Small intestine (tissue), 16 donors: ENCODE data around the gene TFF3. TPM values are rescaled to one million over a fixed set of nuclear protein-coding genes. Genes with fewer than 3 reads are reported as not detected.

Experiments used
- DNase-seq, 2 donors: peaks; one replicate each; pipeline versions ENCODE4 v3.0.0 to v3.0.0-alpha.2; 2013
- FAIRE-seq: peaks from 2 replicates; lab custom pipeline; 2012; peaks lifted over from hg19 to GRCh38; lab: Jason Lieb, UNC
- H3K27ac ChIP-seq, 3 donors: one replicate each; pipeline ENCODE4 v1.5.1; 2013; ENCODE audit warnings: low read length in 2 of 3, mild to moderate bottlenecking in 2 of 3, control low read depth in 1 of 3, inconsistent platforms in 1 of 3, low read depth in 1 of 3, moderate library complexity in 1 of 3
- H3K27me3 ChIP-seq, 3 donors: one replicate each; pipeline ENCODE4 v1.6.1; 2013; ENCODE audit warnings: low read length in 3 of 3, inconsistent platforms in 1 of 3; ENCODE audit not compliant: control insufficient read depth in 3 of 3, insufficient read depth in 3 of 3
- H3K36me3 ChIP-seq, 3 donors: one replicate each; pipeline ENCODE4 v1.6.1; 2013; ENCODE audit warnings: low read length in 3 of 3, inconsistent platforms in 1 of 3, low read depth in 1 of 3, mild to moderate bottlenecking in 1 of 3, moderate library complexity in 1 of 3; ENCODE audit not compliant: control insufficient read depth in 3 of 3, insufficient read depth in 2 of 3
- H3K4me1 ChIP-seq, 3 donors: one replicate each; pipeline ENCODE4 v1.6.1; 2013; ENCODE audit warnings: low read length in 2 of 3, inconsistent platforms in 1 of 3, low read depth in 1 of 3, mild to moderate bottlenecking in 1 of 3, moderate library complexity in 1 of 3; ENCODE audit not compliant: control insufficient read depth in 3 of 3, insufficient read depth in 2 of 3
- H3K4me3 ChIP-seq, 3 donors: one replicate each; pipeline ENCODE4 v1.5.1; 2013; ENCODE audit warnings: low read length in 3 of 3, control low read depth in 1 of 3, inconsistent platforms in 1 of 3, low read depth in 1 of 3, mild to moderate bottlenecking in 1 of 3, moderate library complexity in 1 of 3
- H3K9me3 ChIP-seq, 2 donors: one replicate each; pipeline ENCODE4 v1.6.1; 2013; ENCODE audit warnings: low read depth in 1 of 2, low read length in 1 of 2; ENCODE audit not compliant: control insufficient read depth in 2 of 2, insufficient read depth in 1 of 2
- WGBS, 3 donors: extraction: QIAGEN DNeasy Blood & Tissue Kit; methylation state at CpG; one replicate each; pipeline ENCODE4 v1.1.7; 2013; 5-methylcytosine and 5-hydroxymethylcytosine counted together
- long read RNA-seq, 10 donors: transcript quantifications; one replicate each; lab custom pipeline, GENCODE V29; 2026
- polyA plus RNA-seq, 4 donors: library from polyadenylated mRNA; stranded (reverse) in 3 of 4; unstranded in 1 of 4; fragments of 200-250 nt in 3 of 4; fragments of 120-200 nt in 1 of 4; gene quantifications; one replicate each; pipeline versions ENCODE4 v1.2.1 to v1.2.3, GENCODE V29; 2013
- donor health status: healthy with polysubstance abuse.
- donor health status: control.
- donor health status: control.
- donor health status: Bipolar disorder and iron deficiency.
- donor health status: healthy.

The TFF3 gene
- 1,000 to 10,000 TPM in 1 of 4 donors, 100 to 1,000 TPM in 3; 758 to 1,395 (median 912) TPM for polyA plus RNA-seq
- long read RNA-seq, donor 1, transcript TFF3-202 (3 exons, 452 nt): minor isoform, 8 of 2,588 reads
- long read RNA-seq, donor 1, transcript TFF3-204 (3 exons, 1,109 nt): major isoform, 2,190 of 2,588 reads
- long read RNA-seq, donor 1, transcript TFF3-203 (2 exons, 419 nt): minor isoform, 229 of 2,588 reads
- long read RNA-seq, donor 1, partial matches to known transcripts: 88 of 2,588 reads
- long read RNA-seq, donor 1, other reads (novel, unspliced or antisense): 73 of 2,588 reads
- long read RNA-seq, donor 2, transcript TFF3-204 (3 exons, 1,109 nt): major isoform, 212 of 239 reads
- long read RNA-seq, donor 2, transcript TFF3-203 (2 exons, 419 nt): minor isoform, 20 of 239 reads
- long read RNA-seq, donor 2, partial matches to known transcripts: 7 of 239 reads
- long read RNA-seq, donor 2, other reads (novel, unspliced or antisense): 0 of 239 reads
- long read RNA-seq, donor 3, transcript TFF3-204 (3 exons, 1,109 nt): major isoform, 496 of 676 reads
- long read RNA-seq, donor 3, transcript TFF3-203 (2 exons, 419 nt): minor isoform, 87 of 676 reads
- long read RNA-seq, donor 3, partial matches to known transcripts: 76 of 676 reads
- long read RNA-seq, donor 3, other reads (novel, unspliced or antisense): 15 of 676 reads
- long read RNA-seq, donor 4, transcript TFF3-204 (3 exons, 1,109 nt): major isoform, 57 of 70 reads
- long read RNA-seq, donor 4, transcript TFF3-203 (2 exons, 419 nt): minor isoform, 7 of 70 reads
- long read RNA-seq, donor 4, partial matches to known transcripts: 6 of 70 reads
- long read RNA-seq, donor 4, other reads (novel, unspliced or antisense): 0 of 70 reads
- long read RNA-seq, donor 5, transcript TFF3-203 (2 exons, 419 nt): minor isoform, 39 of 269 reads
- long read RNA-seq, donor 5, transcript TFF3-204 (3 exons, 1,109 nt): major isoform, 200 of 269 reads
- long read RNA-seq, donor 5, partial matches to known transcripts: 23 of 269 reads
- long read RNA-seq, donor 5, other reads (novel, unspliced or antisense): 7 of 269 reads
- long read RNA-seq, donor 6, transcript TFF3-203 (2 exons, 419 nt): minor isoform, 68 of 663 reads
- long read RNA-seq, donor 6, transcript TFF3-204 (3 exons, 1,109 nt): major isoform, 556 of 663 reads
- long read RNA-seq, donor 6, partial matches to known transcripts: 20 of 663 reads
- long read RNA-seq, donor 6, other reads (novel, unspliced or antisense): 17 of 663 reads
- long read RNA-seq, donor 7, transcript TFF3-204 (3 exons, 1,109 nt): major isoform, 10 of 12 reads
- long read RNA-seq, donor 7, partial matches to known transcripts: 0 of 12 reads
- long read RNA-seq, donor 7, other reads (novel, unspliced or antisense): 0 of 12 reads
- long read RNA-seq, donor 8, partial matches to known transcripts: 0 of 3 reads
- long read RNA-seq, donor 8, other reads (novel, unspliced or antisense): 0 of 3 reads
- long read RNA-seq, donor 9, transcript TFF3-204 (3 exons, 1,109 nt): major isoform, 220 of 280 reads
- long read RNA-seq, donor 9, transcript TFF3-203 (2 exons, 419 nt): minor isoform, 42 of 280 reads
- long read RNA-seq, donor 9, partial matches to known transcripts: 18 of 280 reads
- long read RNA-seq, donor 9, other reads (novel, unspliced or antisense): 0 of 280 reads
- long read RNA-seq, donor 10, transcript TFF3-204 (3 exons, 1,109 nt): major isoform, 1,484 of 1,733 reads
- long read RNA-seq, donor 10, transcript TFF3-203 (2 exons, 419 nt): minor isoform, 159 of 1,733 reads
- long read RNA-seq, donor 10, transcript TFF3-202 (3 exons, 452 nt): minor isoform, 6 of 1,733 reads
- long read RNA-seq, donor 10, partial matches to known transcripts: 38 of 1,733 reads
- long read RNA-seq, donor 10, other reads (novel, unspliced or antisense): 46 of 1,733 reads

- no peak for FAIRE-seq
These were observed at the start of gene TFF3 for GRCh38 chr21:42315296-42315891. TFF3 (minus strand) TSS chr21:42315409; CDS start chr21:42315374, 35 bp downstream.

GRCh38 chr21:42364304-42364865, 49.2 kb upstream of the TFF3 start:
- Histone ChIP-seq H3K27ac (no peak overlapping the region), H3K9me3 (peaks cover 0 to 10% of the 10 kb centered on the region in 2 donors), H3K36me3 (peaks cover 0 to 2% (median 0%) of the 10 kb centered on the region in 3 donors), H3K4me3 (no peak overlapping the region), H3K27me3 (no peaks in the 10 kb centered on the region), H3K4me1 (peaks cover 0 to 23% (median 0%) of the 10 kb centered on the region in 3 donors)
- DNase-seq (no peak), FAIRE-seq (no peak)
- 77 to 85% (median 81%) methylated on average over 13 of the region's 13 CpGs for WGBS, 3 donors

More at GRCh38 chr21:42315296-42315891, at the start of gene TFF3:
- Histone ChIP-seq H3K27me3 (no peaks in the 10 kb centered on the region), H3K9me3 (no peaks in the 10 kb centered on the region), H3K36me3 (peaks cover 0 to 17% (median 0%) of the 10 kb centered on the region in 3 donors), H3K4me3 (peak within 1 kb of the TSS in 1 of 3 donors; percentile 37), H3K27ac (peak within 1 kb of the TSS; percentile 37 to 89 (median 76)), H3K4me1 (peaks cover 2 to 94% (median 8%) of the 10 kb centered on the region in 3 donors)
- 18 to 59% (median 33%) methylated on average over 15 of the region's 15 CpGs for WGBS, 3 donors
- peak; percentile 71 to 74 for DNase-seq

- Histone ChIP-seq H3K4me3 (no peak overlapping the region), H3K36me3 (peaks cover 0 to 2% (median 0%) of the 10 kb centered on the region in 3 donors), H3K27me3 (no peaks in the 10 kb centered on the region), H3K27ac (no peak overlapping the region), H3K4me1 (peaks cover 0 to 23% (median 0%) of the 10 kb centered on the region in 3 donors), H3K9me3 (peaks cover 0 to 10% of the 10 kb centered on the region in 2 donors)
- WGBS, 3 donors: 27 to 44% (median 32%) methylated on average over 8 of the region's 8 CpGs
- DNase-seq: peak; percentile 24 to 56
- no peak for FAIRE-seq
These were observed 48.1 kb upstream of the TFF3 start for GRCh38 chr21:42363312-42363711.

- FAIRE-seq (no peak), DNase-seq (no peak)
- WGBS, 3 donors: 61 to 75% (median 74%) methylated on average over 9 of the region's 9 CpGs
- H3K36me3 ChIP-seq: peaks cover 0 to under 1% (median 0%) of the 10 kb centered on the region in 3 donors
- no peaks in the 10 kb centered on the region for H3K27me3 ChIP-seq
- peaks cover 0 to 20% (median 0%) of the 10 kb centered on the region in 3 donors for H3K4me1 ChIP-seq
- H3K27ac ChIP-seq: no peak overlapping the region
- peaks cover 0 to 10% of the 10 kb centered on the region in 2 donors for H3K9me3 ChIP-seq
- H3K4me3 ChIP-seq: no peak overlapping the region
These were observed 47.5 kb upstream of the TFF3 start for GRCh38 chr21:42362700-42363099.

- peaks cover 0 to 14% of the 10 kb centered on the region in 2 donors for H3K9me3 ChIP-seq
- FAIRE-seq (no peak), DNase-seq (no peak)
- peaks cover 0 to 1% (median 0%) of the 10 kb centered on the region in 3 donors for H3K27me3 ChIP-seq
- no peak overlapping the region for H3K4me3 ChIP-seq
- no peaks in the 10 kb centered on the region for H3K36me3 ChIP-seq
- peaks cover 0 to 15% (median 0%) of the 10 kb centered on the region in 3 donors for H3K4me1 ChIP-seq
- H3K27ac ChIP-seq: no peak overlapping the region
- 80 to 93% (median 84%) methylated on average over 12 of the region's 12 CpGs for WGBS, 3 donors
These were observed 47.0 kb upstream of the TFF3 start for GRCh38 chr21:42362198-42362597.

GRCh38 chr21:42361286-42361685, 46.1 kb upstream of the TFF3 start:
- peaks cover 0 to 2% (median 0%) of the 10 kb centered on the region in 3 donors for H3K27me3 ChIP-seq
- H3K4me1 ChIP-seq: peaks cover 0 to 6% (median 0%) of the 10 kb centered on the region in 3 donors
- WGBS, 3 donors: 46 to 59% (median 56%) methylated on average over 7 of the region's 7 CpGs
- H3K4me3 ChIP-seq: no peak overlapping the region
- no peak for DNase-seq
- FAIRE-seq: no peak
- no peaks in the 10 kb centered on the region for H3K36me3 ChIP-seq
- H3K9me3 ChIP-seq: peaks cover 0 to 22% of the 10 kb centered on the region in 2 donors
- no peak overlapping the region for H3K27ac ChIP-seq
